Ishikawa (cell line): ENCODE measurements around the gene HEYL.

Experiments
- CEBPB ChIP-seq: IDR thresholded peaks from 2 replicates; pipeline ENCODE4 v1.6.1; 2012
- CREB1 ChIP-seq: IDR thresholded peaks from 2 replicates; pipeline ENCODE4 v1.6.1; 2012; ENCODE audit warnings: low read depth
- EGR1 ChIP-seq: IDR thresholded peaks from 2 replicates; pipeline ENCODE4 v1.6.1; 2012
- EP300 ChIP-seq: IDR thresholded peaks from 2 replicates; pipeline ENCODE4 v1.6.1; 2012; ENCODE audit warnings: borderline replicate concordance
- FOXM1 ChIP-seq: IDR thresholded peaks from 2 replicates; pipeline ENCODE4 v1.6.1; 2012; ENCODE audit warnings: low read depth, borderline replicate concordance
- MAX ChIP-seq: IDR thresholded peaks from 2 replicates; pipeline ENCODE4 v1.6.1; 2012
- NFIC ChIP-seq: IDR thresholded peaks from 2 replicates; pipeline ENCODE4 v1.6.1; 2012
- RAD21 ChIP-seq: IDR thresholded peaks from 2 replicates; pipeline ENCODE4 v1.6.1; 2012; ENCODE audit warnings: low read depth
- TAF1 ChIP-seq: IDR thresholded peaks from 2 replicates; pipeline ENCODE4 v1.6.1; 2012; ENCODE audit warnings: low read depth, mild to moderate bottlenecking
- TCF12 ChIP-seq: IDR thresholded peaks from 2 replicates; pipeline ENCODE4 v1.6.1; 2012; ENCODE audit warnings: low read depth
- TEAD4 ChIP-seq: IDR thresholded peaks from 2 replicates; pipeline ENCODE4 v1.6.1; 2012
- YY1 ChIP-seq: IDR thresholded peaks from 2 replicates; pipeline ENCODE4 v1.6.1; 2012; ENCODE audit warnings: low read depth
- ZBTB7A ChIP-seq: IDR thresholded peaks from 2 replicates; pipeline ENCODE4 v1.6.1; 2012; ENCODE audit warnings: low read depth
- TF ChIP-seq, protein P1 (sequence below): IDR thresholded peaks from 2 replicates; pipeline ENCODE4 v1.6.1; 2012
- TF ChIP-seq, protein P2 (sequence below): IDR thresholded peaks from 2 replicates; pipeline ENCODE4 v1.6.1; 2012; ENCODE audit warnings: low read depth, mild to moderate bottlenecking

The HEYL gene

DNA sequence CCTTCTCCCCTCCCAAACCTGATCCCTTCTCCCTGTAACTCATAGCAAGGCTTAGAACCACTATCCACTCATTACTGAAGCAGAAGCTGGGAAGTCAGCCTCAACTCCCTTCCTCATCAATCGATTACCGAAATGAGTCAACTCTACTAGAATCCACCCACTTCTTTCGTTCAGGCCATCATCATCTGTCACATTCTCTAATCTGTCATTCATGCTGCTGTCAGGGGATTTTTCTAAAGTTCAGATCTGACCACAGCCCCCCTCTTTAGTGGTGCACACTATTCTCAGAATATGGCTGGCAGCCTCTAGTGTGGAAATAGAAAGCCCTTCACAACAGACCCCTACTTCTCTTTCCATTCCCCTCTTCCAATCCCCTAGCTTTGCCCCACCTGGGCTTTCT, 27.3 kb upstream of the HEYL start:
- TF ChIP-seq EGR1 (no peak), EP300 (no peak), NFIC (no peak), MAX (no peak), ZBTB7A (no peak), YY1 (no peak), TCF12 (no peak), CEBPB (no peak), TAF1 (no peak), CREB1 (no peak), FOXM1 (no peak), RAD21 (no peak), TEAD4 (no peak)
- TF ChIP-seq, protein P1, sequence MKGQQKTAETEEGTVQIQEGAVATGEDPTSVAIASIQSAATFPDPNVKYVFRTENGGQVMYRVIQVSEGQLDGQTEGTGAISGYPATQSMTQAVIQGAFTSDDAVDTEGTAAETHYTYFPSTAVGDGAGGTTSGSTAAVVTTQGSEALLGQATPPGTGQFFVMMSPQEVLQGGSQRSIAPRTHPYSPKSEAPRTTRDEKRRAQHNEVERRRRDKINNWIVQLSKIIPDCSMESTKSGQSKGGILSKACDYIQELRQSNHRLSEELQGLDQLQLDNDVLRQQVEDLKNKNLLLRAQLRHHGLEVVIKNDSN: no peak
- TF ChIP-seq, protein P2, sequence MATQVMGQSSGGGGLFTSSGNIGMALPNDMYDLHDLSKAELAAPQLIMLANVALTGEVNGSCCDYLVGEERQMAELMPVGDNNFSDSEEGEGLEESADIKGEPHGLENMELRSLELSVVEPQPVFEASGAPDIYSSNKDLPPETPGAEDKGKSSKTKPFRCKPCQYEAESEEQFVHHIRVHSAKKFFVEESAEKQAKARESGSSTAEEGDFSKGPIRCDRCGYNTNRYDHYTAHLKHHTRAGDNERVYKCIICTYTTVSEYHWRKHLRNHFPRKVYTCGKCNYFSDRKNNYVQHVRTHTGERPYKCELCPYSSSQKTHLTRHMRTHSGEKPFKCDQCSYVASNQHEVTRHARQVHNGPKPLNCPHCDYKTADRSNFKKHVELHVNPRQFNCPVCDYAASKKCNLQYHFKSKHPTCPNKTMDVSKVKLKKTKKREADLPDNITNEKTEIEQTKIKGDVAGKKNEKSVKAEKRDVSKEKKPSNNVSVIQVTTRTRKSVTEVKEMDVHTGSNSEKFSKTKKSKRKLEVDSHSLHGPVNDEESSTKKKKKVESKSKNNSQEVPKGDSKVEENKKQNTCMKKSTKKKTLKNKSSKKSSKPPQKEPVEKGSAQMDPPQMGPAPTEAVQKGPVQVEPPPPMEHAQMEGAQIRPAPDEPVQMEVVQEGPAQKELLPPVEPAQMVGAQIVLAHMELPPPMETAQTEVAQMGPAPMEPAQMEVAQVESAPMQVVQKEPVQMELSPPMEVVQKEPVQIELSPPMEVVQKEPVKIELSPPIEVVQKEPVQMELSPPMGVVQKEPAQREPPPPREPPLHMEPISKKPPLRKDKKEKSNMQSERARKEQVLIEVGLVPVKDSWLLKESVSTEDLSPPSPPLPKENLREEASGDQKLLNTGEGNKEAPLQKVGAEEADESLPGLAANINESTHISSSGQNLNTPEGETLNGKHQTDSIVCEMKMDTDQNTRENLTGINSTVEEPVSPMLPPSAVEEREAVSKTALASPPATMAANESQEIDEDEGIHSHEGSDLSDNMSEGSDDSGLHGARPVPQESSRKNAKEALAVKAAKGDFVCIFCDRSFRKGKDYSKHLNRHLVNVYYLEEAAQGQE: no peak

GRCh38 chr1:39663559-39663958, 24.1 kb upstream of the HEYL start:
- TF ChIP-seq TAF1: no peak
- no peak for TF ChIP-seq RAD21
- no peak for TF ChIP-seq CEBPB
- no peak for TF ChIP-seq EP300
- TF ChIP-seq YY1: no peak
- TF ChIP-seq, protein P1: no peak
- no peak for TF ChIP-seq NFIC
- no peak for TF ChIP-seq MAX

GRCh38 chr1:39662861-39663260, 23.4 kb upstream of the HEYL start:
- TF ChIP-seq MAX: no peak
- TF ChIP-seq RAD21: no peak
- no peak for TF ChIP-seq NFIC
- no peak for TF ChIP-seq EP300
- no peak for TF ChIP-seq CEBPB
- TF ChIP-seq ZBTB7A: no peak
- no peak for TF ChIP-seq EGR1
- no peak for TF ChIP-seq FOXM1
- TF ChIP-seq TEAD4: no peak
- no peak for TF ChIP-seq TAF1
- TF ChIP-seq, protein P2: no peak
- TF ChIP-seq TCF12: no peak
- no peak for TF ChIP-seq CREB1
- TF ChIP-seq YY1: no peak
- TF ChIP-seq, protein P1: no peak

DNA sequence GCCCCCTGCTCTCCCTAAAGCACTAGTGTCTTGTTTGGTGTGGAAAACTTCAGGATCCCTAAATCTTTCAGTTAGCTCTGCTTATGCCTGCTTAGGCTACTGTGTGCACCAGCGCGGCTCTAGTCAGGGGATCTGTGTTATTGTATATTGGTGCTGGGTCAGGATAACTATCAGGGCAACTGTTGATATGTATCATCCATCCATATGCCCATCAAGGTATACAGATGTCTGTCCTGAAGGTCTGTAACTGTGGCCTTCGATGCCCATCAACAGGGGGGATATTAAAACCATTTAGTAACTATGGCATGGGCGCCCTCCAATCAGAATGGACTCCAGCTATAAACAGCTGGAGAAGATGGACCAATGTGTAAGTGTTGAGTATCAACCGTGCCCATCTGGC, 20.1 kb upstream of the HEYL start:
- no peak for TF ChIP-seq TCF12
- no peak for TF ChIP-seq MAX
- no peak for TF ChIP-seq FOXM1
- TF ChIP-seq CREB1: no peak
- TF ChIP-seq TEAD4: no peak
- TF ChIP-seq RAD21: no peak
- TF ChIP-seq CEBPB: no peak
- TF ChIP-seq, protein P2: no peak
- TF ChIP-seq NFIC: no peak
- TF ChIP-seq, protein P1: no peak
- no peak for TF ChIP-seq EP300
- TF ChIP-seq YY1: no peak
